Ecto neural progenitor cell (in vitro differentiated cells): ENCODE data around the gene TBX1.

Experiments used
- DNase-seq: peaks from one replicate; pipeline ENCODE4 v3.0.0-alpha.2; 2018; ENCODE audit warnings: low spot score

Gene TBX1

GRCh38 chr22:19738664-19739447 is 21.7 kb upstream of the TBX1 start:
- DNase-seq = no peak

- no peak for DNase-seq
Measured at GRCh38 chr22:19739448-19739895, 21.1 kb upstream of the TBX1 start.

GRCh38 chr22:19739911-19740449 is 20.6 kb upstream of the TBX1 start:
- no peak for DNase-seq

- DNase-seq = no peak
Measured at GRCh38 chr22:19740586-19740985, 20.0 kb upstream of the TBX1 start.

- DNase-seq = no peak
Measured at GRCh38 chr22:19741053-19741452, 19.5 kb upstream of the TBX1 start.

GRCh38 chr22:19742160-19743066 is 18.2 kb upstream of the TBX1 start:
- no peak for DNase-seq

- DNase-seq = no peak
Measured at GRCh38 chr22:19743081-19743480, 17.5 kb upstream of the TBX1 start.

GRCh38 chr22:19743651-19744050 is 16.9 kb upstream of the TBX1 start:
- DNase-seq = no peak

GRCh38 chr22:19744350-19745006 is 16.1 kb upstream of the TBX1 start:
- no peak for DNase-seq

GRCh38 chr22:19745155-19746101 is 15.2 kb upstream of the TBX1 start:
- DNase-seq = no peak

- DNase-seq = no peak
Measured at GRCh38 chr22:19746726-19747125, 13.9 kb upstream of the TBX1 start.

- DNase-seq = no peak
Measured at GRCh38 chr22:19747551-19747950, 13.0 kb upstream of the TBX1 start.

- DNase-seq = no peak
Measured at GRCh38 chr22:19748139-19748538, 12.4 kb upstream of the TBX1 start.

- no peak for DNase-seq
Measured at GRCh38 chr22:19748991-19749664, 11.4 kb upstream of the TBX1 start.

GRCh38 chr22:19749876-19750275 is 10.7 kb upstream of the TBX1 start:
- DNase-seq = no peak

GRCh38 chr22:19750507-19751490 is 9.8 kb upstream of the TBX1 start:
- DNase-seq = no peak

- no peak for DNase-seq
Measured at GRCh38 chr22:19751497-19752245, 8.9 kb upstream of the TBX1 start.

GRCh38 chr22:19753090-19753842 is 7.3 kb upstream of the TBX1 start:
- no peak for DNase-seq
